GM18519 (cell line): ENCODE measurements around the gene MAP3K7CL.

ENCODE experiments used
- ATAC-seq: cut with Tn5 transposase; IDR thresholded peaks from one replicate; pipeline ENCODE4 v1.9.1; 2021; ENCODE audit warnings: mild to moderate bottlenecking, moderate library complexity; ENCODE audit not compliant: unreplicated experiment, low FRiP score

MAP3K7CL gene

GRCh38 chr21:29130270-29130969, at the start of gene MAP3K7CL:
TSS of gene MAP3K7CL (plus strand) at chr21:29130644. CDS start at chr21:29133345, 2,701 bp downstream.
- no peak for ATAC-seq

- no peak for ATAC-seq
Measured at GRCh38 chr21:29082046-29082815, 48.2 kb upstream of the MAP3K7CL start.

- no peak for ATAC-seq
Measured at GRCh38 chr21:29083306-29083705, 47.1 kb upstream of the MAP3K7CL start.

GRCh38 chr21:29084372-29084771, 46.1 kb upstream of the MAP3K7CL start:
- no peak for ATAC-seq

GRCh38 chr21:29085106-29085752, 45.2 kb upstream of the MAP3K7CL start:
- no peak for ATAC-seq

- no peak for ATAC-seq
Measured at GRCh38 chr21:29091033-29091432, 39.4 kb upstream of the MAP3K7CL start.

GRCh38 chr21:29092102-29092959, 38.1 kb upstream of the MAP3K7CL start:
- ATAC-seq: no peak

GRCh38 chr21:29096218-29097015, 34.0 kb upstream of the MAP3K7CL start:
- ATAC-seq: no peak

GRCh38 chr21:29098156-29098555, 32.3 kb upstream of the MAP3K7CL start:
- ATAC-seq: no peak

GRCh38 chr21:29102791-29103257, 27.6 kb upstream of the MAP3K7CL start:
- no peak for ATAC-seq

- no peak for ATAC-seq
Measured at GRCh38 chr21:29104239-29104708, 26.2 kb upstream of the MAP3K7CL start.

- ATAC-seq: no peak
Measured at GRCh38 chr21:29105218-29105617, 25.2 kb upstream of the MAP3K7CL start.

GRCh38 chr21:29114765-29115500, 15.5 kb upstream of the MAP3K7CL start:
- no peak for ATAC-seq

GRCh38 chr21:29115899-29116298, 14.5 kb upstream of the MAP3K7CL start:
- no peak for ATAC-seq

- peak; percentile 71 for ATAC-seq
Measured at GRCh38 chr21:29117372-29117955, 13.0 kb upstream of the MAP3K7CL start.

- ATAC-seq: no peak
Measured at GRCh38 chr21:29121759-29122158, 8.7 kb upstream of the MAP3K7CL start.

- no peak for ATAC-seq
Measured at GRCh38 chr21:29124645-29125044, 5.8 kb upstream of the MAP3K7CL start.

GRCh38 chr21:29125191-29125590, 5.3 kb upstream of the MAP3K7CL start:
- ATAC-seq: peak; percentile 93
